ENCODE results near the gene TELO2. TPM values are rescaled to one million over a fixed set of nuclear protein-coding genes. Genes with fewer than 3 reads are reported as not detected.

TELO2 gene
- total and polyA plus RNA-seq, 4 donors: 12.9 to 19.3 (median 16.2) TPM

DNA sequence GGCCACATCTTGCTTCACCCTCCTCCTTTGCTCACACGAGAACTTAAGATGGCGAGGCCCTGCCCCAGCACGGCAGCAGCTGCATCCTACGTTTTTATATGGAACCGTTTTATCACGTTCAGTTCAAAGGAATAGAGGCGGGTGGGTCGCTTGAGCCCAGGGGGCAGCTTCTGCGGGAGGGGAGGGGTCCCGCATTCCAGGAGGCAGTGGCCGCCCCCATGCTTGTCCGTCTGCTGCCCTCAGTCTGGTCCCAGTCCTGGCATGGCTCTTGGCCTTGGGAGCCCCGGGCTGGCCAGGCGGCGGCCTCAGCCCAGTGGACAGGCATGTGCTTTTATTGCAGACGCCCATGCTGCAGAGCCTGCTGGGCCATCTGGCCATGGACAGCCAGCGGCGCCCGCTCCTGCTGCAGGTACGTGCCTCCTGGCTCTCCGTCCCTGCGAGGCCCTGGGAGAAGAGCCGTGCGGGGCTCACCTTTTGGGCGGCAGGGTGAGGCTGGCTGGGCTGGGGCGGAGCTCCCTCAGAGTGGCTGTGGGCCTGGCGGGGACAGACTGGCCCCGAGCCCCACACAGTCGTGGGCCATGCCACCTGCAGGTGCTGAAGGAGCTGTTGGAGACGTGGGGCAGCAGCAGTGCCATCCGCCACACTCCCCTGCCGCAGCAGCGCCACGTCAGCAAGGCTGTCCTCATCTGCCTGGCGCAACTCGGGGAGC lies 6.8 kb downstream of the TELO2 start:
- no peak for TF ChIP-seq HNF4A (conservative IDR thresholded peaks at IDR 0.05)
- TF ChIP-seq HNF4G (IDR thresholded peaks at IDR 0.05): no peak
- TF ChIP-seq YY1 (IDR thresholded peaks at IDR 0.05): no peak
- TF ChIP-seq, protein P1, sequence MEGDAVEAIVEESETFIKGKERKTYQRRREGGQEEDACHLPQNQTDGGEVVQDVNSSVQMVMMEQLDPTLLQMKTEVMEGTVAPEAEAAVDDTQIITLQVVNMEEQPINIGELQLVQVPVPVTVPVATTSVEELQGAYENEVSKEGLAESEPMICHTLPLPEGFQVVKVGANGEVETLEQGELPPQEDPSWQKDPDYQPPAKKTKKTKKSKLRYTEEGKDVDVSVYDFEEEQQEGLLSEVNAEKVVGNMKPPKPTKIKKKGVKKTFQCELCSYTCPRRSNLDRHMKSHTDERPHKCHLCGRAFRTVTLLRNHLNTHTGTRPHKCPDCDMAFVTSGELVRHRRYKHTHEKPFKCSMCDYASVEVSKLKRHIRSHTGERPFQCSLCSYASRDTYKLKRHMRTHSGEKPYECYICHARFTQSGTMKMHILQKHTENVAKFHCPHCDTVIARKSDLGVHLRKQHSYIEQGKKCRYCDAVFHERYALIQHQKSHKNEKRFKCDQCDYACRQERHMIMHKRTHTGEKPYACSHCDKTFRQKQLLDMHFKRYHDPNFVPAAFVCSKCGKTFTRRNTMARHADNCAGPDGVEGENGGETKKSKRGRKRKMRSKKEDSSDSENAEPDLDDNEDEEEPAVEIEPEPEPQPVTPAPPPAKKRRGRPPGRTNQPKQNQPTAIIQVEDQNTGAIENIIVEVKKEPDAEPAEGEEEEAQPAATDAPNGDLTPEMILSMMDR (IDR thresholded peaks at IDR 0.05; ENCODE audit: low read depth, low read length, missing input control): no peak
- no peak for TF ChIP-seq NR2F2 (IDR thresholded peaks at IDR 0.05)
- TF ChIP-seq ATF3 (IDR thresholded peaks at IDR 0.05): no peak
- TF ChIP-seq EGR1 (IDR thresholded peaks at IDR 0.05; ENCODE audit: low read depth in 2 of 2): no peak
- TF ChIP-seq FOXA2 (IDR thresholded peaks at IDR 0.05): no peak
- TF ChIP-seq, protein P2, sequence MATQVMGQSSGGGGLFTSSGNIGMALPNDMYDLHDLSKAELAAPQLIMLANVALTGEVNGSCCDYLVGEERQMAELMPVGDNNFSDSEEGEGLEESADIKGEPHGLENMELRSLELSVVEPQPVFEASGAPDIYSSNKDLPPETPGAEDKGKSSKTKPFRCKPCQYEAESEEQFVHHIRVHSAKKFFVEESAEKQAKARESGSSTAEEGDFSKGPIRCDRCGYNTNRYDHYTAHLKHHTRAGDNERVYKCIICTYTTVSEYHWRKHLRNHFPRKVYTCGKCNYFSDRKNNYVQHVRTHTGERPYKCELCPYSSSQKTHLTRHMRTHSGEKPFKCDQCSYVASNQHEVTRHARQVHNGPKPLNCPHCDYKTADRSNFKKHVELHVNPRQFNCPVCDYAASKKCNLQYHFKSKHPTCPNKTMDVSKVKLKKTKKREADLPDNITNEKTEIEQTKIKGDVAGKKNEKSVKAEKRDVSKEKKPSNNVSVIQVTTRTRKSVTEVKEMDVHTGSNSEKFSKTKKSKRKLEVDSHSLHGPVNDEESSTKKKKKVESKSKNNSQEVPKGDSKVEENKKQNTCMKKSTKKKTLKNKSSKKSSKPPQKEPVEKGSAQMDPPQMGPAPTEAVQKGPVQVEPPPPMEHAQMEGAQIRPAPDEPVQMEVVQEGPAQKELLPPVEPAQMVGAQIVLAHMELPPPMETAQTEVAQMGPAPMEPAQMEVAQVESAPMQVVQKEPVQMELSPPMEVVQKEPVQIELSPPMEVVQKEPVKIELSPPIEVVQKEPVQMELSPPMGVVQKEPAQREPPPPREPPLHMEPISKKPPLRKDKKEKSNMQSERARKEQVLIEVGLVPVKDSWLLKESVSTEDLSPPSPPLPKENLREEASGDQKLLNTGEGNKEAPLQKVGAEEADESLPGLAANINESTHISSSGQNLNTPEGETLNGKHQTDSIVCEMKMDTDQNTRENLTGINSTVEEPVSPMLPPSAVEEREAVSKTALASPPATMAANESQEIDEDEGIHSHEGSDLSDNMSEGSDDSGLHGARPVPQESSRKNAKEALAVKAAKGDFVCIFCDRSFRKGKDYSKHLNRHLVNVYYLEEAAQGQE (IDR thresholded peaks at IDR 0.05): no peak
- TF ChIP-seq JUND (IDR thresholded peaks at IDR 0.05): no peak
- no peak for TF ChIP-seq SP1 (IDR thresholded peaks at IDR 0.05)
- TF ChIP-seq ZBTB33 (IDR thresholded peaks at IDR 0.05): no peak
- no peak for TF ChIP-seq TAF1 (conservative IDR thresholded peaks at IDR 0.05)
- TF ChIP-seq GABPA (IDR thresholded peaks at IDR 0.05 in 1 of 2, conservative IDR thresholded peaks at IDR 0.05 in 1 of 2): no peak
- TF ChIP-seq FOXA1 (IDR thresholded peaks at IDR 0.05): no peak
- no peak for TF ChIP-seq RXRA (IDR thresholded peaks at IDR 0.05)
- no peak for TF ChIP-seq MAX (IDR thresholded peaks at IDR 0.05)
- no peak for TF ChIP-seq RAD21 (IDR thresholded peaks at IDR 0.05)
- H3K9ac ChIP-seq (ENCODE audit: low read depth in 1 of 2, low read length in 2 of 2): no peak overlapping the region
- peaks cover 0 to 2% (median 0%) of the 10 kb centered on the region in 4 donors for H3K4me1 ChIP-seq (ENCODE audit: control insufficient read depth in 4 of 4, insufficient read depth in 4 of 4, low read length in 3 of 4)
- DNase-seq (ENCODE audit: low spot score): no peak
- no peak overlapping the region for H3K27ac ChIP-seq (ENCODE audit: low read depth in 1 of 2, low read length in 2 of 2)
- no peaks in the 10 kb centered on the region for H3K9me3 ChIP-seq (ENCODE audit: control insufficient read depth in 4 of 4, low read length in 3 of 4)
- no peaks in the 10 kb centered on the region for H3K27me3 ChIP-seq (ENCODE audit: control insufficient read depth in 4 of 4, insufficient read depth in 4 of 4, low read length in 3 of 4)
- WGBS: 96% methylated on average over 36 of the region's 36 CpGs
- H3K4me3 ChIP-seq (ENCODE audit: low read depth in 1 of 3, low read length in 3 of 3): no peak overlapping the region
- H3K36me3 ChIP-seq (ENCODE audit: control insufficient read depth in 4 of 4, insufficient read depth in 3 of 4, low read depth in 1 of 4, low read length in 3 of 4): peaks cover 4 to 64% (median 33%) of the 10 kb centered on the region in 4 donors
